ENCODE data around the gene ZKSCAN1. TPM values are rescaled to one million over a fixed set of nuclear protein-coding genes. Genes with fewer than 3 reads are reported as not detected.
A peak's percentile ranks its signal among the peaks of the same experiment; 100 is the strongest.

The ZKSCAN1 gene
- polyA plus RNA-seq, 3 donors, result 10.4 to 24.3 (median 10.7) TPM

DNA sequence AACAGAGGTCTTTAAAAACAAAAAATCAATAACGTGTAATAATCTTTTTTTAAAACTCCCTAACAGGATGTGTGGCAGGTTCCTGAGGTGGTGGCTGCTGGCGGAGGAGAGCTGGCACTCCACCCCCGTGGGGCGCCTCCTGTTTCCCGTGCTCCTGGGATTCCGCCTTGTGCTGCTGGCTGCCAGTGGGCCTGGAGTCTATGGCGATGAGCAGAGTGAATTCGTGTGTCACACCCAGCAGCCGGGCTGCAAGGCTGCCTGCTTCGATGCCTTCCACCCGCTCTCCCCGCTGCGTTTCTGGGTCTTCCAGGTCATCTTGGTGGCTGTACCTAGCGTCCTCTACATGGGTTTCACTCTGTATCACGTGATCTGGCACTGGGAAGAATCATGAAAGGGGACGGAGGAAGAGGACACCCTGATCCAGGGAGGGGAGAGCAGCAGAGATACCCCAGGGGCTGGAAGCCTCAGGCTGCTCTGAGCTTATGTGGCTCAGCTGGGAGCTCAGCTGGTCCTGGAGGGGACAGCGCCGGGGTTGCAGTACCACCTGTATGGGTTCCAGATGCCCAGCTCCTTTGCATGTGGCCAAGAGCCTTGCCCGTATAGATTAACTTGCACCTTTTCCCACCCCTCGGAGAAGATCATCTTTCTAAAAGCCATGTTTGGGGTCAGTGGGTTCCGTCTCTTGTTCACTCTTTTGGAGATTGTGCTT lies 22.9 kb upstream of the ZKSCAN1 start:
- Histone ChIP-seq H3K79me2 (ENCODE audit: insufficient read depth, low read length) (no peaks in the 10 kb centered on the region), H3K4me1 (ENCODE audit: control insufficient read depth in 1 of 2, insufficient read depth in 2 of 2, low read length in 2 of 2) (peaks cover 12 to 17% of the 10 kb centered on the region in 2 donors), H4K20me1 (ENCODE audit: insufficient read depth, low read length) (no peaks in the 10 kb centered on the region), H3K4me3 (replicated peaks in 1 of 3; ENCODE audit: low read depth in 2 of 3, low read length in 3 of 3) (no peak overlapping the region), H3K9me3 (replicated peaks in 1 of 2; ENCODE audit: control insufficient read depth in 1 of 2, insufficient read depth in 1 of 2, low read length in 2 of 2) (no peaks in the 10 kb centered on the region), H3K4me2 (replicated peaks; ENCODE audit: extremely low read depth, low read length, poor library complexity, severe bottlenecking) (peak overlapping the region; percentile 11), H3K9ac (ENCODE audit: insufficient read depth, low read length, poor library complexity, severe bottlenecking) (no peak overlapping the region), H3K27me3 (ENCODE audit: control insufficient read depth in 2 of 2, insufficient read depth in 2 of 2, low read length in 2 of 2) (peaks cover 0 to 3% of the 10 kb centered on the region in 2 donors), H3K36me3 (replicated peaks in 1 of 2; ENCODE audit: control insufficient read depth in 1 of 2, insufficient read depth in 2 of 2, low read length in 2 of 2) (no peaks in the 10 kb centered on the region), H2AFZ (ENCODE audit: insufficient read depth, low read depth, low read length, poor library complexity, severe bottlenecking) (peak overlapping the region; percentile 59), H3K27ac (ENCODE audit: low read depth in 1 of 2, low read length in 2 of 2) (no peak overlapping the region)
- H3K4me1 Mint-ChIP-seq, result peaks cover 25% of the 10 kb centered on the region
- H3K4me3 Mint-ChIP-seq, result peak overlapping the region; percentile 4 to 74
- no peak for DNase-seq
- WGBS (ENCODE audit: insufficient coverage), result 59% methylated on average over 18 of the region's 21 CpGs
- no peaks in the 10 kb centered on the region for H3K36me3 Mint-ChIP-seq
- H3K27ac Mint-ChIP-seq, result peak overlapping the region in 2 of 7 donors; percentile 24 to 58
- peaks cover 0 to 4% (median 0%) of the 10 kb centered on the region in 7 donors for H3K9me3 Mint-ChIP-seq
- TF ChIP-seq, protein P1, sequence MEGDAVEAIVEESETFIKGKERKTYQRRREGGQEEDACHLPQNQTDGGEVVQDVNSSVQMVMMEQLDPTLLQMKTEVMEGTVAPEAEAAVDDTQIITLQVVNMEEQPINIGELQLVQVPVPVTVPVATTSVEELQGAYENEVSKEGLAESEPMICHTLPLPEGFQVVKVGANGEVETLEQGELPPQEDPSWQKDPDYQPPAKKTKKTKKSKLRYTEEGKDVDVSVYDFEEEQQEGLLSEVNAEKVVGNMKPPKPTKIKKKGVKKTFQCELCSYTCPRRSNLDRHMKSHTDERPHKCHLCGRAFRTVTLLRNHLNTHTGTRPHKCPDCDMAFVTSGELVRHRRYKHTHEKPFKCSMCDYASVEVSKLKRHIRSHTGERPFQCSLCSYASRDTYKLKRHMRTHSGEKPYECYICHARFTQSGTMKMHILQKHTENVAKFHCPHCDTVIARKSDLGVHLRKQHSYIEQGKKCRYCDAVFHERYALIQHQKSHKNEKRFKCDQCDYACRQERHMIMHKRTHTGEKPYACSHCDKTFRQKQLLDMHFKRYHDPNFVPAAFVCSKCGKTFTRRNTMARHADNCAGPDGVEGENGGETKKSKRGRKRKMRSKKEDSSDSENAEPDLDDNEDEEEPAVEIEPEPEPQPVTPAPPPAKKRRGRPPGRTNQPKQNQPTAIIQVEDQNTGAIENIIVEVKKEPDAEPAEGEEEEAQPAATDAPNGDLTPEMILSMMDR (IDR thresholded peaks at IDR 0.05), result no peak
- H3K27me3 Mint-ChIP-seq (ENCODE audit: low read depth in 3 of 3), result peaks cover 5 to 19% (median 11%) of the 10 kb centered on the region in 3 donors
- intact Hi-C loops (cut with micrococcal nuclease), result loop anchor here in 1 of 2 donors (10.0 kb wide), 1 partner anchor 62 kb away; no protein-coding TSS in a partner anchor

DNA sequence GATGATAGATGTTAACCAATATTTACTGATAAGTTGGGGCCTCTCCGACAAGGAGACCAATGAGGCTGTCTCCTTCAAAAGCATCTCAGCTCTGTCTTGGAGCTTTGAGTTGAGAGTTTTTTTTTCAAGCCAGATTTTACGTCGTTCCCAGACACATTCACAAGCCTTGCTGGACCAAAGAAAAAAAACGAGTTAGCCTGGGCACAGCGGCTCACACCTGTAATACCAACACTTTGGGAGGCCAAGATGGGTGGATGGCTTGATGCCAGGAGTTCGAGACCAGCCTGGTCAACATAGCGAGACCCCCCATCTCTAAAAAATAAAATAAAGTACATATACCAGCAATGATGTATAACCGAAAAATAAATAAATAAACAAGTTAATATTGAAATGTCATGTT lies 20.6 kb upstream of the ZKSCAN1 start:
- Histone ChIP-seq H3K4me1 (ENCODE audit: control insufficient read depth in 1 of 2, insufficient read depth in 2 of 2, low read length in 2 of 2) (peaks cover 20 to 28% of the 10 kb centered on the region in 2 donors), H3K9ac (ENCODE audit: insufficient read depth, low read length, poor library complexity, severe bottlenecking) (no peak overlapping the region), H3K27me3 (ENCODE audit: control insufficient read depth in 2 of 2, insufficient read depth in 2 of 2, low read length in 2 of 2) (peaks cover 0 to 3% of the 10 kb centered on the region in 2 donors), H3K27ac (ENCODE audit: low read depth in 1 of 2, low read length in 2 of 2) (no peak overlapping the region), H4K20me1 (ENCODE audit: insufficient read depth, low read length) (no peaks in the 10 kb centered on the region), H3K9me3 (replicated peaks in 1 of 2; ENCODE audit: control insufficient read depth in 1 of 2, insufficient read depth in 1 of 2, low read length in 2 of 2) (no peaks in the 10 kb centered on the region), H3K4me3 (replicated peaks in 1 of 3; ENCODE audit: low read depth in 2 of 3, low read length in 3 of 3) (no peak overlapping the region), H2AFZ (ENCODE audit: insufficient read depth, low read depth, low read length, poor library complexity, severe bottlenecking) (no peak overlapping the region), H3K79me2 (ENCODE audit: insufficient read depth, low read length) (no peaks in the 10 kb centered on the region), H3K4me2 (replicated peaks; ENCODE audit: extremely low read depth, low read length, poor library complexity, severe bottlenecking) (no peak overlapping the region), H3K36me3 (replicated peaks in 1 of 2; ENCODE audit: control insufficient read depth in 1 of 2, insufficient read depth in 2 of 2, low read length in 2 of 2) (no peaks in the 10 kb centered on the region)
- Mint-ChIP-seq H3K4me3 (no peak overlapping the region), H3K27me3 (ENCODE audit: low read depth in 3 of 3) (peaks cover 5 to 12% (median 11%) of the 10 kb centered on the region in 3 donors), H3K4me1 (peaks cover 31% of the 10 kb centered on the region), H3K36me3 (no peaks in the 10 kb centered on the region), H3K27ac (no peak overlapping the region), H3K9me3 (peaks cover 0 to 4% (median 0%) of the 10 kb centered on the region in 7 donors)
- no peak for DNase-seq
- WGBS (ENCODE audit: insufficient coverage), result no CpG with 5 or more reads among the region's 8 CpGs
- intact Hi-C loops (cut with micrococcal nuclease), result loop anchor here in 1 of 2 donors (10.0 kb wide), 1 partner anchor 60 kb away; no protein-coding TSS in a partner anchor
- TF ChIP-seq, protein P1 (IDR thresholded peaks at IDR 0.05), result no peak
